HG02973 (cell line): ENCODE results near the gene NWD2.

Source experiments
- ATAC-seq: cut with Tn5 transposase; IDR thresholded peaks from one replicate; pipeline ENCODE4 v1.9.1; 2021; ENCODE audit warnings: moderate library complexity; ENCODE audit not compliant: unreplicated experiment

Gene NWD2

DNA sequence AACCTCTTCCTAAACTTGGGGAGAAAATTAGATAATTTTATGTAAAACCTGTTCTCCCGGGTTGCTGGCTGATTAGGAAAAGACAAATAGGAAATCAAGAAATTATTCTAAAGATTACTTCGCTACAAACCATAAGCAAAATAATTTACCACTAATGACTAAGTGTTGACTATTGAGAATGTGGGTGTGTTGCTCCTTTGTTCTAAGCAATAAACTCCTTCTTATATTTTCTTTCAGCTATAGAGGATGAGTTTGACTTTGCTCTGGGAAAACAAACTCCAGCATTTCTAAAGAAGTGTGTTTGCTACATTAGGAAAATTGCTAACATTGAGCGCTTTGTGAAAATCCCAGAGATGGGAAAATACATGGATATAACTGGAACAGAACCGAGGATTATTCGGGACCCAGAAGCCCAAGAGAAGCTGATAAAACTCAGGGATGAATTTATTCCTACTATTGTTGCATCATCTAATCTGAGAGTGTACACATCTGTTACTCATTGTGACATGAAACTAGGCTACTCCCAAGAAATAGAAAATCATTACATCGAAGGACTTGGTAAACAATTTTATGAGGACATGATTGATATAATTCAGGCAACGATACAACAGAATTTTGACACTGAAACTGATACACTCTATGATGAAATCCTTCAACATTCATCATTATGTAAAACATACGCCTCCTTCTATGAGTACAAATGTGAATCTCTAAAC, 194.2 kb downstream of the NWD2 start:
- ATAC-seq, result no peak

DNA sequence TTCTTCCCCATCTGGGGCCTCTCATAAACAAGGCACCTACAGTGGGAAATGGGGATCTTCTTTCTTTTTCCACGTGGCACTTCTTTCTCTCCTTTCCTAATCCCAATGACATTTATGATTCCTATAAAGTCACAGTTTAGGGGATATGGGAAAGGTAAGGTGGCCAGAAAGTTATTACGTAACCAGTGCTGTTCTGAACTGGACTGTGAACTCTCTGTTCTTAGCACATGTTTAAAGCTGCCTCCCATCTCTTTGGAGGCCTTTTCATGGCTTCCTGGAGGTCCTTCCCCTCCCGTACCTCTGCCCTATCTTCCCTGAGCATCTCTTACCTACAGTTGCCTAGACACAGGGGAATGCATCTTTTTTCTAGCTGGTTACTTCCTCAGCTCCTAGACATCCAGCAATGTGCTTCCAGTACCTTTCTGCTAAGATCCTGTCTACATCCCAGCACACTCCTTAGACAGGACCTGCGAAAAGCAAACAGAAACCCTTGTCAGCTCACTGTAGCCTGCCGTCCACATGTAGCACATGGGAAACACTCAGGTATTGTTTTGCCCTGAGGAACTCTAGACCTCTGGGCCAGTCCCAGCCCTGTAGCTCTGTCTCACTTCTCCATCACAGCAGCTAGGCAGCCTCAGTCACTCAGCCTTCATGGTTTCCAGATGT, 195.4 kb downstream of the NWD2 start:
- ATAC-seq, result no peak

DNA sequence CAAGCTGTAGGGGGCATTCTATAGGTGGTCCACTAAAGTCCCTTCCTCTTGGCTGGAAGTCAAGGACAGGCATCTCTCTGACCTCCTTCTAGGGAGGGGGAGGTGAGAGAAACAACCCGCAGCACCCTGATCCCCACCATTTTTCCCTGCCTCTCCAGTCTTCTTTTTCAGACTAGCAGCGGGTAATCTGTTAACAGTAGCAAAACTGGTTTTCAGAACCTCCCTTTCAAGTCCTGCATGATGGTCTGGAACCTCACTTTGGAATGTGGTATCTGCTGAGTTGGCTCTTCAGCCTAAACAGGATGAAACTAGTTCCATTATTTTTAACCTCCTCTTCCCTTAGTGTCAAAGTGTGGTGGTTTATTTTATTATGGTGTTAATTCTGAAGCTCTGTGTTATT, 196.0 kb downstream of the NWD2 start:
- ATAC-seq, result no peak

DNA sequence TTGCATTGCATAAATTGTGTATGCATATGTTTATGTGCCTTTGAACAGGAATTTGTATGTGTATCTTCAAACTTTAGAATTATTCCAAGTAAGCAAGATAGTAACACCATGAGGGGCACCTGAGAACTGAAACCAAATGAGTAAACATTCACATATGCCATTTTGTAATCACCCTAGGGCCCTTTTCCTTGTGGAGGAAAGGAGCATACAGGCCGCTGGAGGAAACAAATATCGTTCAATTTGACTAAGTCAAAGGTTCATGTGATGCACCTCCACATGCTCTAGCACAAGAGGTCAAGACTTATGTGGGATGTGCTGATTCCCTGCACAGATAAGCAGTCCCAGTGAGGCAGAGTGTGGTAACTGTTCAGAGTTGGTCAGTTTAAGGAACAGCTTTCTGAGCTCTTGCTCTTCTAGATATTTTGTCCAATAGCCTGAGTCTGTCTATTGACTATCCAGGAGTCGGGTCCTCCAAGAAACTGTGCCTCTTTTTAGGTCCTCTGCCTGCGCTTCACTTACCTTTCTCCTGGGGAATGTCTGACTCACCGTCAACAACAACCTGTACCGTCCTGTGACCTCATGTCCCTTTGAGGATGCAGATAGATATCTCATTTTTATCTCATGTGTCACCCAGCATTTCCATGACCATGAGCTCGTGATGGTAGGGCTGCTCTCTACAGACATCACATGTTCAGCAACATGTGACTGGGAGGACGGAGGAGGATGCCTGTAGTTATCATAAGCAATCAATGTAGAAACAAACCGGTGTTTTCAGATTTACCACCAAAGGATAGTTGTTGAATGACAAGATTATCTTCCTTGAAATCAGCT, 196.9 kb downstream of the NWD2 start:
- no peak for ATAC-seq

DNA sequence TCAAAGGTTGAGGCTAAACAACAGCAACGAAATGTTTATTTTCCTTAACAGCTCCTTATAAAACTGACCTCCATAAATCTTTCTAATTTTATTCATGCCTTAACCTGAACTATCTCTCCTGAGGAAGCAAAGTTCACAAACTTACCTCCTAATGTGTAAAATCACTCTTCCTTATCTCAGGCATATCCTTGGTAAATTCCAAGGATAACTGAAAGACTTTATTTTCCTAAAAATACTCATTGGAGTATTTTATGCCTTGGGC, 197.4 kb downstream of the NWD2 start:
- ATAC-seq, result no peak

DNA sequence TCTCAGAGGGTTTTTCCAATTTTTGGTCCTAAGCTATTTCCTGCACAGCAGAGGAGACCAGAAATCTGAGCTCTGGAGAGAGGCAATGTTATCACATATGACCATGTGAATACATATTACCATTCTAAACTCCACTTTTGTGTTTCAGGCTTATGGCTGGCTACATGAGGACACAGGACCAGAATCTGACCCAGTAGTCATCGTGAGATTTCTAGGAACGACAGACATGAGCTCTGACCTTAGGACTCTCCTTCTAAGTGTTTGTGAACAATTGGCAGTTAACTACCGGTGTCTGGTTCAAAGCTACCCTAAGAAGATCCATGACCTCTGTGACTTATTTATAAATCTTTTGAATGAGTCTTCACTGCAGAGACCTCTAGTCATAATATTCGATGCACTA, 198.6 kb downstream of the NWD2 start:
- no peak for ATAC-seq

DNA sequence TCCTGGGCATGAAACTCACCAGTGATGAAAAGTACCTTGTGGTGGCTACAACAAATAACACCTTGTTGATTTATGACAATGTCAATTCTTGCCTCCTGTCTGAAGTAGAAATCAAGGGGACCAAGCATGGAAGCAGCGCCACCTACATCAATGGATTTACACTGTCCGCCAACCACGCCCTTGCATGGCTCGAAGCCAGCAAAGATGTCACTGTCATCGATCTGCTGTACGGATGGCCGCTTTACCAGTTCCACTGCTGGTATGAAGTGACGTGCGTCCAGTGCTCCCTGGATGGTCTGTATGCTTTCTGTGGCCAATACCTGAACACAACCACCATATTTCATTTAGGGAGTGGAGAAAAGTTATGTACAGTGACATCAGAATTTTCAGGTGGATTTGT, 200.5 kb downstream of the NWD2 start:
- ATAC-seq, result no peak

DNA sequence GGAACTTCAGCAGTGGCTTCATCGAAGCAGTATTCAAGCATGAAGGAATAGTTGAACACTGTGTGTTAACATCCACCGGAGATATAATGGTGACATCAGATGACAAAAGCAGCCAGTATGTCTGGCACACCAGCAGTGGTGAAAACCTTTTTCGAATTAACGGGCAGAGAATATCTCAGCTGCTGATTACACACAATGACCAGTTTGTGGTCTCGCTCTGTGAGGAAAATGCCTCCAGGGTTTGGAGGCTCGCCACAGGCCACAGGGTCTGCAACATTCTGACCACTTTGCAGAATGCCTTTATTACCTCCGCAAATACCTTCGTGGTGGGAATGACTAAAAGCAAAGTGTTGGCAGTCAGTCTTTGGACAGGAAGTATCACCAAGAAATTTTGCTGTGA, 201.5 kb downstream of the NWD2 start:
- ATAC-seq, result no peak

DNA sequence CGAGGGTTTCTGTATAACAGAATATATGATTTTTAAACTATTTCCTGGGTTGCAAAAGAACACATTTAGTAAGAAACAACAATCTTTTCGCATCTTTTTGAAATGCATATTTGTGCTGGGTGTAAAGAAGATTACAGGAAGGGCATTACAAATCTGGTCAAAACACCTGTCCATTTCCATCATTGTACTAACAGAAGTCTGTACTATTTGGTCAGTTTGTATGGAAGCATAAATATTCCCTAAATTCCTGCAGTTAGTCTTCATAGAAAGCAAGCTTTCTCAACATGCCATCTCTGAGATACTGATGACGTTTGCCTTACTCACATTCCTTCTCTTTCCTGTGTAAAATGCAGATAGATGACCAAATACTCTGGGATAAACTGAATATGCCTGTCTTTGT, 203.3 kb downstream of the NWD2 start:
- ATAC-seq, result no peak

DNA sequence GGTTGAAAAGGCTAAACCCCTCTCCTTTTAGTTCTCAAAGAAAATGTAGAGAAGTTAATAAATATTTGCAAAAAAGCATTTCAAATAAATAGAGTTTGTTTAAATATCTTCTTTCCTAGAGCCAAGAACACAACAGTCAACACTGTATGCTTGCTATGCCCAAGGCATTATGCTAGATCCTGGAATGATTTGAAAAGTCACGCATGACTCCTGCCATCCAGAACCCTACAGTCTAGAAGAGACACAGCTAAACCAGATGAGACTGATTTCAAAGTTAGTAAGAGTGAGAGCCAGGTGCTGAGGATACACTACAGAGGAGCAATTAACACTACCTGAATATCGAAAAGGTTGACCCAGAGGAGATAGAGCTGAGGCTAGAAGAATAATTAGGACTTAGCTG, 205.8 kb downstream of the NWD2 start:
- ATAC-seq, result no peak

DNA sequence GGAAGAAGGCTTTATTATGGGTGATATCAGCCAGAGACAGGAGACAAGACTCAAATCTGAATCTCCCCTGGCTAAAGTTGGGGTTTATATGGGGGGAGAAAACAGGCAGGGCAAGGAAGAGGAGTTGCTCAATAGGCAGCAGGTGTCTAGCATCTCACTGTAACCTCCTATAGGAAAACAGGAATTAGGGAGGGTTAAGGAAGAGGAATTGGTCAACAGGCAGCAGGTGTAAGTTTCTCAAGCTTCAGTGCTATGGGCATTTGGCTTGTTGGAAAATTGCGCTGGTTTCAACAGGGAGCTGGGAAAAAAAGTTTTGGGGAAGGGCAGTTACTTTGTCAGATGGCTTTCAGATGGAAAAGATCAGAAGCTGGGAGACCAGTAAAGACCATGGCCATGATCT, 206.4 kb downstream of the NWD2 start:
- ATAC-seq, result no peak

DNA sequence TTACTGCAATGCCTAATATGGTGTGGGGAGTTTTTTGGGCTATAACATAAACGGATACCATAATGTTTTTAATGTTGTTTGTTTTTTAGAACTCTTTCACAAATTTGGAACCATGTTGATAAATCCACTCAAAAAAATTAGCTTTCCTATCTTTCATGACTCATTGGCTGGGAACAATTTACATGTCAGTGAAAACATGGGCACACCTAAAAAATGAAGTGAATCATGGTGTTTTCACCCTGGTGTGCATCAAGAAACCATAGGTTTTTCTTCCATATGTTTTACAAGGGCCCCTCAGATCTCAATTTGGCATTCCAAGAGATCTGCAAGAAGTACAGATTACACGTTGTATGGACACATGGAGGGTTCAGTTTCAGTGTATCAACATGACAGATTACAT, 207.1 kb downstream of the NWD2 start:
- no peak for ATAC-seq

DNA sequence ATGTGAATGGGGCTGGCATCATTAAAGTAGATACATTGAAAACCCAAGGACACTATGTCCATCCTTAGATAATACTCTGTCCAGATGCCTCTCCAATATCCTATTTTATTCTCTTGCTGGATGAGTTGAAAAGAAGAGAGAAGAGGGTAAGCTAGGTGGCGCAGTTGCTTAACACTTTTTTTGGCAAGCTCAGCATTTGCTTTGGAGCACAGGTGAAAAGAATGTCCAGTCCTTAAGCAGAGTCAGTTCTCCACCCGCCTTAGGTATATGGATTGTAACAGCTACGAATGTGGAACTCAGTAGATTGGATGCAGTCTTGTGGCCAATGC, 208.4 kb downstream of the NWD2 start:
- ATAC-seq, result peak; percentile 53

DNA sequence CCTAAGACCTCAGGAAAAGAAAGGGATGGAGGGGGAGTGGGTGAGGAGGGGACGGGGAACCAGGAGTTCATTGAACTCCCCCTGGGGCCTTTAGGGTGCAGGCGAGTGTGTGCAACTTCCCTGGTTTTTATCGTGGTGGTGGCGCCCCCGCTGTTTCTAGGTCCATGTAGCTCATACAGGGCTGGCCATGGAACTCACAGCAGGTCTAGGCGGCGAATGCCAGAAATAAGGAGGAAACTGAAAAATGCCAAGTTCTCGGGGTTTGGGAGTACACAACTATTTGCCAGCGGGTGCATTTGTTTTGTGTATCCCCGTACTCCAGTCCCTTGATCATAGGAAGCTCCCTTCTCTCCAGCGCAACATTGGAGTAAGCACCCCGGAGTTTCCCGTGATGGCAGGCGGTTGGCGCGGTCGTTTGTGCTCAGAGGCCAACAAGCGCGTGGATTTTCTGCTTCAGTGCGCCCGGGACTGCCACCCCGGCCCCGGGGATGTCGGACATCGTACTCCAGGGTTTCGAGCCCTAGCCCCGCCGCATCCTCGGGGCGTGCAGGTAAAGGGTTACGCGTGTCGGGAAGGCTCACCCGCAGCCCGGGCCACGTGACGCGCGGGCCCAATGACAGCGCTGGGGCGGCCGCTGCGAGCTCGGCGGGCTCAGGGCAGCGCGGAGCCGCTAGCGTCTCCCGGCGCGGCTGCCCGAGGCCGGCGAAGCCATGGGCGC, 208.9 kb downstream of the NWD2 start:
- ATAC-seq, result peak; percentile 65

DNA sequence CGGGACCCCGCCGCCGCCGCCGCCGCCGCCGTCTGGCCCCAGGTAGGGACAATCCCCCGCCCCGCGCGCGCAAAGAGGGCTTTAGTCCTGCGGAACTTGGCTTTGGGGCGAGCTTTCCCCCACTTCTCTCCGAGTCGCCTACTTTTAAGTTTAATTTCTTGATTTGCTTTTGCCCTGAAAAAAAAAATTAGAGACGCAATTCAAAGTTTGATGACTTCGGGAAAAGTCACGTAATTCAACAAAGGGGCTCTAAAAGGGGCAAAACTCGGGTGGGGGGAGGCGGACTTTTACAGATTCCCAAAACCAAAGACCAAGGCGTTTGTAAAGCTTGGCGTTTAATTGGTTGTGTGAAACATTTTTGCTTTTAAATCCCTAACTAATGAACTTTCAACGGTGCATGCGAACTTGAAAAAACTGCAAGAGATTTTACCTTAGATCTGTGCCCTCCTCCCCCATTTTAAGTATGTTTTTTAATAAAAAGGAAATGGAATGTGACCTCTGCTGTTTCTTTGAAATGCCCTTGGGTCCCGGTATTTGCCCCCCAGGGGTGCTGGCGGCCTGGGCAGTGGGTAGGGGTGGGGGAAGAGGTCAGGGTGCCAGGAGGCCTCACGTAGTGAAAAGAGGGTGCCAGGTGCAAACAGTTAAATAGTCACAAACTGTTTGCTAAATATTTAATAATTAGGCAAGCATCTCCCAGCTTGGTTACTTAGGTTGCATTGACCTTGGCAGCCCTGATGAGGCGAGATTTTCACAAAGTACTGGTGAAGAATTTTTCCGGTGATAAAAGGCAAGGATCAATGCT, 209.7 kb downstream of the NWD2 start:
- ATAC-seq, result no peak

DNA sequence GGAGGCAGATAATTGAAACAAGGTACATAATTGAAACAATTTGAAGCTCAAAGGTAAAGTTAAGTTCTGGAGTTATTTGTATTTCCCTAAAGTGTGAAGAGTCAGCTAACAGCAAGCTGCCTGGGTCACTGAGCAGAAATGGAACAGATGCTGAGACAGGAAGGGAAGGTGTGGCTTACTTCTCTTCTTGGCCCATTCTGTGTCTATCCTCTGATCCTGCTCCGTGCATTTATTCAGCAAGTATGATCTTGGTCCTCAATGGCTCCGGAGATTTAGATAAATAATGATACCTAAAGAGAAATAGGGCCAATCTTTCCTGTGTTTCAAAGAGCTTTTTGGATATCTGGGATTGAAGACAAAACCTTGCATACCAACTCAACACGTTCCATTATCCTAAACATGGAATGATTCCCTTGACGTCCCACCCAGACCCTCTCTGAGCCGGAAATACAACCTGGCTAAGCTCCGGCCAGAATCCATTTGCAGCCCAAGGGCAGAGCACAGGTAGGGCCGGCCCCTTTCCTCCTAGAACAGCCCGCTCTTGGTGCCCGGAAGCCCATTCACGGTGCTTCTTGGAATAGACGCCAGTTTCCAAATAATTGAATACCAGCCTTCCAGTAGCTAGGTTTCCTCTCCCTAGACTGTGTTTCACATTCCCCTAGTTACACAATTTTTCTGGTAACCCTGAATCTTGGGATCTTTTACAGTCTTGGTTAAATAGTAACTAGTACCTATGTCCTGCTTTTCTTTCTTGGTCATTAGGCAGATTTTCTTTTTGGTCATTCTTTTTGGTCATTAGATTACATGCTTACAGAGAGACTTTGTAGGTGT, 211.0 kb downstream of the NWD2 start:
- no peak for ATAC-seq

DNA sequence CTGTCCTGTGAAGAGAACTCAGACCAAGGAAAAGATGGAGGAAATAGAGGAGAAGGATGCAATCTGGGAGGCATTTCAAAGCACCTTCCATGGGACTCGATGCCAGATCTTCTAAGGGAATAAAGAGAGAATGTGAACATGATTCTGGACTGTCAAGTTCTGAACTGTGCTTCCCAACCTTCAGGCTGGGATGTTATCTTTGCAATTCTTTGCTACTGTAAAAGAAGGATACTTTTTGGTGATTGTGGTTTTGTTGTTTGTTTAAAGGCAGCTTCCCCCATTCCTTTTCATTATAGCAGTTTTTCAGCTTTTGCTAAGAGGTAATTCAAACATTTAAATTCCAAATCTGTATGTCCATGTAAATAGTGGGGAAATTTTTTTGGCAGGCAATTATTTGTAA, 217.3 kb downstream of the NWD2 start:
- ATAC-seq, result no peak

DNA sequence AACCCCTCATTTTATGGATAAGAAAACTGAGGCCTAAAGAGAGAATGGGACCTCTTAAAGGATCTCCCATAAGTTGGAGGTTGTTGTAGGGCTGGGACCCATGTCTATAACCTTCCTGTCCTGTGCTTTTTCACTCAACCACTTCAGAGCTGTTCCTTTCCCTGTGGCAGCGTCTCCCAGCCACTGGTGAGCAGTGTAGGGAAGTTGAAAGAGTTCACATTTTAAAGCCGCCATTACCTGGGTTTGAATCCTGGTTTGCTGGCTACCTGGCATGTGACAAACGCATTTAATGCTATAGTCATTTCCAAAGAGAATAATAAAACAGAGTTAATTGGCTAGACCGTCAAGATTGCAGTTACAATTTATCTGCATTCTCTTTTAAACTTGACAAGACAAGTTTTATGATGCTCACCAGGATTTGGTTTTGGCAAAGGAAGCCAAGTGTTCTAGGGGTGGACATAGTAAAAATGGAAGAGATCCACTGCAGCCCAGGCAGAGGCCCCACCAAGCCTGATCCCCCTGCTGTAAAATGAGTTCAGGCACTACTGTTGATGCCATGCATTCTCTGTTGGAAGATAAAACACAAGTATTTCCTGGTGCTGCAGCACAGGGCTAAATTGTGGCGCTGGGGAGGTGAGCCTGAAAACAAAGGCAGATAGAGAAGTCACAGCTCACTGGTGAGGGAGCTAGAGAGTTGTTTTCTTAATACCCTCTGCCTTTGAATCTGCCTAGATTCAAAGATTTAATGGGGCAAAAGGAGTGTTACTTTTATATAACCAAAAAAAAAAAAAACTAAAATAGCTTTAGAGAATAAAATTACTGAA, 218.7 kb downstream of the NWD2 start:
- no peak for ATAC-seq
